H1 (cell line): ENCODE data around the gene LRG1. TPM values are rescaled to one million over a fixed set of nuclear protein-coding genes. Genes with fewer than 3 reads are reported as not detected.

Experiments used
- CTCF ChIA-PET: fragments of 300-600 bp; sonication (Branson Sonifier 250); formaldehyde crosslinking; loops from one replicate; lab custom pipeline; 2021; ENCODE audit not compliant: partially characterized antibody; lab: Charles Lee
- POLR2A ChIA-PET: fragments of 300-600 bp; sonication (Branson Sonifier 250); formaldehyde crosslinking; loops from one replicate; lab custom pipeline; 2021; ENCODE audit warnings: inconsistent platforms; ENCODE audit not compliant: partially characterized antibody; lab: Charles Lee
- DNase-seq, 2 experiments: peaks; one replicate each; pipeline versions ENCODE4 v3.0.0 to v3.0.0-alpha.2; 2010 to 2022; ENCODE audit warnings: low spot score in 2 of 2, low read depth in 1 of 2, mixed read lengths in 1 of 2
- FAIRE-seq: peaks from 2 replicates; lab custom pipeline; 2011; peaks lifted over from hg19 to GRCh38; lab: Jason Lieb, UNC
- H2AFZ ChIP-seq: 2 replicates; pipeline ENCODE4 v1.8.1; 2012; ENCODE audit warnings: low read length, inconsistent platforms
- H2AK5ac ChIP-seq: 2 replicates; pipeline ENCODE4 v1.6.1; 2013; ENCODE audit warnings: low read depth, low read length
- H2BK120ac ChIP-seq: replicated peaks from 2 replicates; pipeline ENCODE3; 2013; ENCODE audit warnings: low read depth, low read length, inconsistent platforms
- H2BK12ac ChIP-seq: 2 replicates; pipeline ENCODE4 v1.6.1; 2013; ENCODE audit warnings: low read depth, low read length
- H2BK15ac ChIP-seq: 2 replicates; pipeline ENCODE4 v1.6.1; 2013; ENCODE audit warnings: low read length
- H2BK20ac ChIP-seq: 2 replicates; pipeline ENCODE4 v1.6.1; 2013; ENCODE audit warnings: low read length
- H2BK5ac ChIP-seq: 2 replicates; pipeline ENCODE4 v1.6.1; 2013; ENCODE audit warnings: low read depth, low read length
- H3K14ac ChIP-seq: 2 replicates; pipeline ENCODE4 v1.6.1; 2013; ENCODE audit warnings: inconsistent platforms; ENCODE audit not compliant: insufficient read length
- H3K18ac ChIP-seq: 2 replicates; pipeline ENCODE4 v1.6.1; 2013; ENCODE audit warnings: low read length; ENCODE audit errors: extremely low read depth
- H3K23ac ChIP-seq: 2 replicates; pipeline ENCODE4 v1.6.1; 2013; ENCODE audit warnings: inconsistent platforms; ENCODE audit not compliant: insufficient read length
- H3K23me2 ChIP-seq: 2 replicates; pipeline ENCODE4 v1.6.1; 2013; ENCODE audit warnings: low read depth, low read length
- H3K27ac ChIP-seq: 2 replicates; pipeline ENCODE4 v1.6.1; 2011; ENCODE audit warnings: low read depth, low read length, inconsistent platforms
- H3K27me3 ChIP-seq, 4 experiments: replicated peaks in 1 of 4; 1 replicate in 1 of 4; 2 replicates in 3 of 4; pipeline versions ENCODE4 v1.6.1 to v1.8.1; 2011 to 2013; ENCODE audit warnings: low read length in 3 of 4, mild to moderate bottlenecking in 3 of 4, inconsistent platforms in 2 of 4, mixed read lengths in 2 of 4, moderate library complexity in 1 of 4; ENCODE audit not compliant: control insufficient read depth in 3 of 4, insufficient read depth in 3 of 4; ENCODE audit errors: extremely low read depth in 1 of 4
- H3K36me3 ChIP-seq, 4 experiments: 2 replicates each; pipeline versions ENCODE4 v1.6.1 to v1.8.1; 2011 to 2013; ENCODE audit warnings: mild to moderate bottlenecking in 4 of 4, low read length in 3 of 4, moderate library complexity in 2 of 4, control low read depth in 1 of 4, inconsistent platforms in 1 of 4; ENCODE audit not compliant: insufficient read depth in 4 of 4, control insufficient read depth in 2 of 4
- H3K4ac ChIP-seq: replicated peaks from 2 replicates; pipeline ENCODE3; 2013; ENCODE audit warnings: low read length, low read depth, mixed read lengths, inconsistent platforms; ENCODE audit not compliant: insufficient read length
- H3K4me1 ChIP-seq, 4 experiments: replicated peaks in 1 of 4; 1 replicate in 1 of 4; 2 replicates in 3 of 4; pipeline versions ENCODE4 v1.6.1 to v1.8.1; 2011 to 2013; ENCODE audit warnings: low read length in 3 of 4, inconsistent platforms in 2 of 4, mixed read lengths in 1 of 4; ENCODE audit not compliant: insufficient read depth in 4 of 4, control insufficient read depth in 3 of 4
- H3K4me2 ChIP-seq, 2 experiments: 2 replicates each; pipeline versions ENCODE4 v1.6.1 to v1.8.1; 2011 to 2013; ENCODE audit warnings: low read depth in 2 of 2, low read length in 2 of 2, control low read depth in 1 of 2, inconsistent platforms in 1 of 2, mild to moderate bottlenecking in 1 of 2; ENCODE audit not compliant: insufficient read depth in 1 of 2
- H3K4me3 ChIP-seq, 4 experiments: fragments of 200-600, 300-600 bp in 1 of 4; sonication (generic), shearing (Covaris generic), sonication (Bioruptor Twin) in 1 of 4; 2 replicates each; pipeline versions ENCODE4 v1.5.1 to v1.8.1; 2011 to 2016; ENCODE audit warnings: low read length in 4 of 4, low read depth in 3 of 4, control low read depth in 2 of 4, inconsistent platforms in 2 of 4, mild to moderate bottlenecking in 2 of 4, mixed read lengths in 1 of 4, moderate library complexity in 1 of 4; ENCODE audit not compliant: insufficient read depth in 2 of 4; ENCODE audit errors: extremely low read depth in 1 of 4
- H3K56ac ChIP-seq: replicated peaks from 2 replicates; pipeline ENCODE3; 2013; ENCODE audit warnings: low read depth, mild to moderate bottlenecking, mixed read lengths, low read length, inconsistent platforms; ENCODE audit not compliant: insufficient read length
- H3K79me1 ChIP-seq: 2 replicates; pipeline ENCODE4 v1.6.1; 2013; ENCODE audit warnings: low read depth, low read length, control low read depth
- H3K79me2 ChIP-seq, 2 experiments: 2 replicates each; pipeline versions ENCODE4 v1.6.1 to v1.8.1; 2012 to 2013; ENCODE audit warnings: low read length in 2 of 2, mild to moderate bottlenecking in 2 of 2, inconsistent platforms in 1 of 2; ENCODE audit not compliant: insufficient read depth in 2 of 2, control insufficient read depth in 1 of 2
- H3K9ac ChIP-seq, 4 experiments: replicated peaks in 1 of 4; 1 replicate in 1 of 4; 2 replicates in 3 of 4; pipeline versions ENCODE4 v1.6.1 to v1.8.1; 2011 to 2013; ENCODE audit warnings: low read depth in 3 of 4, low read length in 3 of 4, control low read depth in 2 of 4, mild to moderate bottlenecking in 2 of 4, moderate library complexity in 2 of 4, inconsistent platforms in 1 of 4; ENCODE audit errors: extremely low read depth in 1 of 4
- H3K9me3 ChIP-seq, 2 experiments: 2 replicates each; pipeline versions ENCODE4 v1.6.1 to v1.8.1; 2012 to 2013; ENCODE audit warnings: mild to moderate bottlenecking in 2 of 2, moderate library complexity in 2 of 2, control low read depth in 1 of 2, inconsistent platforms in 1 of 2, low read depth in 1 of 2, low read length in 1 of 2, mixed read lengths in 1 of 2; ENCODE audit not compliant: insufficient read depth in 2 of 2
- H4K20me1 ChIP-seq, 2 experiments: replicated peaks in 1 of 2; 2 replicates each; pipeline versions ENCODE3 to v1.8.1; 2011 to 2013; ENCODE audit warnings: inconsistent platforms in 2 of 2, low read length in 2 of 2, mild to moderate bottlenecking in 1 of 2; ENCODE audit not compliant: insufficient read depth in 2 of 2, control insufficient read depth in 1 of 2
- H4K5ac ChIP-seq: 2 replicates; pipeline ENCODE4 v1.6.1; 2013; ENCODE audit warnings: low read length, low read depth, mixed read lengths, inconsistent platforms; ENCODE audit not compliant: insufficient read length
- H4K8ac ChIP-seq: 2 replicates; pipeline ENCODE4 v1.8.0; 2013; ENCODE audit warnings: mild to moderate bottlenecking, moderate library complexity, low read length, inconsistent platforms; ENCODE audit not compliant: insufficient read depth; ENCODE audit errors: extremely low read depth
- H4K91ac ChIP-seq: replicated peaks from 2 replicates; pipeline ENCODE3; 2013; ENCODE audit warnings: low read length, mixed read lengths, inconsistent platforms; ENCODE audit not compliant: insufficient read length
- ATF2 ChIP-seq: IDR thresholded peaks from 2 replicates; pipeline ENCODE4 v1.6.1; 2012; ENCODE audit warnings: low read length, inconsistent platforms
- CBX5 ChIP-seq: fragments of 300-800, 300-1000 bp; sonication (generic); IDR thresholded peaks from 2 replicates; pipeline ENCODE4 v1.7.1; 2016; ENCODE audit warnings: antibody characterized with exemption, low read length, low read depth
- EGR1 ChIP-seq: IDR thresholded peaks from 2 replicates; pipeline ENCODE4 v1.6.1; 2011; ENCODE audit warnings: low read depth, low read length, borderline replicate concordance
- GABPA ChIP-seq: IDR thresholded peaks from 2 replicates; pipeline ENCODE4 v1.6.1; 2011; ENCODE audit warnings: mild to moderate bottlenecking, low read length, moderate library complexity, borderline replicate concordance; ENCODE audit not compliant: insufficient read depth
- HDAC2 ChIP-seq, 2 experiments: fragments of 300-600 bp in 1 of 2; sonication (generic) in 1 of 2; IDR thresholded peaks; 2 replicates each; pipeline ENCODE4 v1.6.1; 2011 to 2012; ENCODE audit warnings: low read depth in 2 of 2, low read length in 2 of 2, mild to moderate bottlenecking in 2 of 2, moderate library complexity in 2 of 2, borderline replicate concordance in 1 of 2, inconsistent platforms in 1 of 2
- JUN ChIP-seq: IDR thresholded peaks from 2 replicates; pipeline ENCODE4 v1.6.1; 2011; ENCODE audit warnings: low read depth, mild to moderate bottlenecking, improper control_type of control experiment, low read length
- MAFK ChIP-seq: IDR thresholded peaks from 2 replicates; pipeline ENCODE4 v1.6.1; 2012; ENCODE audit warnings: low read depth, mild to moderate bottlenecking, improper control_type of control experiment, low read length
- RFX5 ChIP-seq: IDR thresholded peaks from 2 replicates; pipeline ENCODE4 v1.6.1; 2011; ENCODE audit warnings: low read depth, low read length, improper control_type of control experiment, borderline replicate concordance
- SAP30 ChIP-seq: fragments of 300-600 bp; sonication (generic); IDR thresholded peaks from 2 replicates; pipeline ENCODE4 v1.7.1; 2012; ENCODE audit warnings: low read length, moderate library complexity, mild to moderate bottlenecking, inconsistent platforms; ENCODE audit not compliant: insufficient read depth, insufficient replicate concordance
- TBP ChIP-seq: IDR thresholded peaks from 2 replicates; pipeline ENCODE4 v1.6.1; 2011; ENCODE audit warnings: low read depth, low read length, improper control_type of control experiment
- TCF12 ChIP-seq: IDR thresholded peaks from 2 replicates; pipeline ENCODE4 v1.6.1; 2011; ENCODE audit warnings: low read depth, mild to moderate bottlenecking, low read length
- WGBS, 2 experiments: shearing (Covaris generic) in 1 of 2; methylation state at CpG; one replicate each; pipeline versions ENCODE4 v1.1.6 to v1.1.7; 2013 to 2015; ENCODE audit warnings: low lambda C conversion rate in 2 of 2, mixed read lengths in 2 of 2, inconsistent platforms in 1 of 2, low coverage in 1 of 2, missing lambda C conversion rate in 1 of 2; ENCODE audit not compliant: insufficient replicate concordance in 2 of 2, insufficient coverage in 1 of 2, insufficient read length in 1 of 2; ENCODE audit errors: extremely low coverage in 1 of 2, missing lambda C conversion rate in 1 of 2; 5-methylcytosine and 5-hydroxymethylcytosine counted together
- polyA plus RNA-seq, 7 experiments: library from polyadenylated mRNA; depleted of rRNA in 3 of 7; stranded (reverse) in 5 of 7; unstranded in 2 of 7; fragments of >200 nt in 5 of 7; fragments of 200-250 nt in 2 of 7; gene quantifications; 1 replicate in 5 of 7; 2 replicates in 1 of 7; 4 replicates in 1 of 7; pipeline versions ENCODE4 v1.2.1 to v1.2.3, GENCODE V29; 2011 to 2013; ENCODE audit warnings: missing spikeins in 2 of 7, mixed read lengths in 2 of 7
- total RNA-seq: library from RNA; stranded (reverse); fragmentation: NEBNext Ultra II Directional; extraction: Animal tissue kit (Norgen Biotek cat#: 25700); gene quantifications from 2 replicates; pipeline ENCODE4 v1.2.1, GENCODE V29; 2021

Gene LRG1
- total and polyA plus RNA-seq, 2 of the 8 experiments (the other 6 are each of a cell fraction or from before 2014, with no cell fraction given) = 0.48 to 0.79 TPM

GRCh38 chr19:4570402-4570801 lies 30.6 kb upstream of the LRG1 start:
- H3K23me2 ChIP-seq = no peaks in the 10 kb centered on the region
- H2BK15ac ChIP-seq = no peak overlapping the region
- no peak overlapping the region for H2BK12ac ChIP-seq
- H2AFZ ChIP-seq = no peak overlapping the region
- H3K56ac ChIP-seq = no peak overlapping the region
- H3K36me3 ChIP-seq = no peaks in the 10 kb centered on the region
- H3K9ac ChIP-seq = no peak overlapping the region
- 91% methylated on average over 11 of the region's 11 CpGs; no CpG with 5 or more reads in 1 of the 2 experiments for WGBS, 2 experiments
- no peak overlapping the region for H2BK20ac ChIP-seq
- H4K5ac ChIP-seq = no peak overlapping the region
- no peak overlapping the region for H4K8ac ChIP-seq
- peaks cover 0 to 6% (median 4%) of the 10 kb centered on the region in 4 experiments; a peak in 5 of 7 replicates for H3K4me1 ChIP-seq
- H3K4me2 ChIP-seq = no peak overlapping the region
- H3K9me3 ChIP-seq = no peaks in the 10 kb centered on the region
- peaks cover 0 to 20% of the 10 kb centered on the region in 2 experiments; a peak in 1 of 4 replicates for H3K79me2 ChIP-seq
- H2BK120ac ChIP-seq = no peak overlapping the region
- no peak overlapping the region for H4K91ac ChIP-seq
- no peaks in the 10 kb centered on the region for H3K27me3 ChIP-seq
- ChIA-PET CTCF (interaction anchor here (0.6 to 14.7 kb wide), 14 partner anchors 8 to 168 kb away, joined by 3 to 316 read pairs (median 6); partner anchors contain the start of genes CHAF1A and PLIN5), POLR2A (interaction anchor here (0.7 to 1.3 kb wide), 4 partner anchors 10 to 62 kb away, joined by 3 to 4 read pairs (median 3); no protein-coding TSS in a partner anchor)
- no peak for FAIRE-seq
- no peak for DNase-seq
- H2BK5ac ChIP-seq = no peak overlapping the region
- H3K18ac ChIP-seq = no peak overlapping the region
- H3K27ac ChIP-seq = no peak overlapping the region
- no peak overlapping the region for H3K23ac ChIP-seq
- peaks cover 12% of the 10 kb centered on the region for H3K79me1 ChIP-seq
- H2AK5ac ChIP-seq = no peak overlapping the region
- H4K20me1 ChIP-seq = peaks cover 13 to 14% of the 10 kb centered on the region in 2 experiments
- no peak overlapping the region for H3K14ac ChIP-seq
- no peak overlapping the region for H3K4ac ChIP-seq
- H3K4me3 ChIP-seq = no peak overlapping the region
- TF ChIP-seq MAFK = no peak
- TF ChIP-seq EGR1 = no peak
- no peak for TF ChIP-seq ATF2
- no peak for TF ChIP-seq CBX5
- no peak for TF ChIP-seq SAP30
- TF ChIP-seq JUN = no peak
- no peak for TF ChIP-seq RFX5
- TF ChIP-seq HDAC2 (IDR thresholded peaks at IDR 0.05; ENCODE audit: borderline replicate concordance in 1 of 2, low read depth in 2 of 2, low read length in 2 of 2) = no peak
- TF ChIP-seq TCF12 = no peak
- no peak for TF ChIP-seq GABPA
- TF ChIP-seq TBP = no peak
